Vagina (tissue), 2 donors: ENCODE data around the gene TMTC2. TPM values are rescaled to one million over a fixed set of nuclear protein-coding genes. Genes with fewer than 3 reads are reported as not detected.

Source experiments
- DNase-seq, 2 donors: peaks; one replicate each; pipeline ENCODE4 v3.0.0-alpha.2; 2017; ENCODE audit errors: extremely low spot score in 2 of 2
- H3K27ac ChIP-seq: fragments of 200-600 bp; sonication (generic); one replicate; pipeline ENCODE4 v1.5.1; 2019
- H3K27me3 ChIP-seq: fragments of 200-600 bp; sonication (generic); one replicate; pipeline ENCODE4 v1.5.1; 2019
- H3K36me3 ChIP-seq, 2 donors: fragments of 200-600 bp; sonication (generic); one replicate each; pipeline ENCODE4 v1.5.1; 2017 to 2019
- H3K4me1 ChIP-seq: fragments of 200-600 bp; sonication (generic); one replicate; pipeline ENCODE4 v1.5.1; 2019
- H3K4me3 ChIP-seq, 2 donors: fragments of 200-600 bp; sonication (generic); 1 replicate in 1 of 2; 2 replicates in 1 of 2; pipeline ENCODE4 v1.5.1; 2016 to 2019
- H3K9me3 ChIP-seq: fragments of 200-600 bp; sonication (generic); one replicate; pipeline ENCODE4 v1.5.1; 2019
- POLR2A ChIP-seq, 2 donors: fragments of 450-650 bp; IDR thresholded peaks; one replicate each; pipeline ENCODE4 v1.6.1; 2017; ENCODE audit warnings: antibody characterized with exemption in 2 of 2, mild to moderate bottlenecking in 2 of 2, moderate library complexity in 2 of 2
- POLR2AphosphoS5 ChIP-seq, 2 donors: sonication (generic); formaldehyde crosslinking; IDR thresholded peaks; one replicate each; pipeline ENCODE4 v1.9.0; 2017; ENCODE audit warnings: antibody characterized with exemption in 2 of 2, mild to moderate bottlenecking in 2 of 2, low read depth in 1 of 2; ENCODE audit not compliant: insufficient read depth in 1 of 2
- intact Hi-C: fragments of 100-400 bp; cut with DNase I; formaldehyde crosslinking; loops from one replicate; pipeline ENCODE4 v1.15.1; 2023
- total RNA-seq: library from RNA; depleted of rRNA; stranded (reverse); fragments of >200 nt; gene quantifications from one replicate; pipeline ENCODE4 v1.2.3, GENCODE V29; 2016
- TF ChIP-seq, protein P1 (sequence below), 3 experiments: fragments of 450-650 bp in 2 of 3; fragments of 200-600 bp in 1 of 3; sonication (generic) in 1 of 3; IDR thresholded peaks; one replicate each; pipeline ENCODE4 v1.5.1; 2017 to 2019; ENCODE audit warnings: antibody characterized with exemption in 3 of 3, mild to moderate bottlenecking in 2 of 3, moderate library complexity in 2 of 3

Gene TMTC2
- total RNA-seq, 1 donor from 2014 or later, result 15.5 TPM

DNA sequence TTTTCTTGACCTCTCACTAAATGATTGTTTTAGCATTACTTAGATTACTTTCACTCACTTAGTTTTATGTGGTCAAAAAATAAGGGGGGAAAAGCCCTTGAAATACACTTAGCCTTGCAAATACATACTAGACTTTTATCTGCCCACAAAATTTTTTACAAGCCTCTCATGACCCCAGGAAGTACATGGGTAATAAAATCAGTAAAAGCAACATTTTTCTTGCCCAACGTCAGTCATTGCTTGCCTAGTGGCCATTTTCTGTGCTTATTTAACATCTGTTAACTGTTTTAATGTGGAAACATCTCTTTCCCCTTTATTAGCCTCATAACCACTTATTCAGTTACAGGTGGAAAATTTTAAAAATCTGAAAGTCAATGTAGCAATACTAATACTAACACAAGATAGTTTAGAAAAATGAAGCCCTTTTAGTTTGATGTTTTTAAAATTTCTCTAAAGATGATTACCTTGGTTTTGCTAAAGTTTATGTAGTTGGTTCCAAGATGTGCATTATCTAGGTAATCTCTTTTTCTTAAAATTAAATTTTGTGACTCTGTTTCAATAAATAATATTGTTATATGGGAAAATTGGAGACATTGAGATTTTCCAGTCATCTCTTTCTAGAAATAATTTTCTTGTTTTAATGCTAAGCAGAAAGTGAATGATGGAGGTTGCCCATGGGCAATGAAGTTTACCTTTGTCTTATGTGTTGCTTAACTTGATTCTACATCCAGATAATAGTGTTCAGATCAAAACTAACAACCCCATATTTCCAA lies 175.5 kb downstream of the TMTC2 start:
- no peak overlapping the region for H3K4me3 ChIP-seq
- no peak for DNase-seq
- intact Hi-C loops, result no loop called here
- no peak overlapping the region for H3K27ac ChIP-seq
- peaks cover 6% of the 10 kb centered on the region for H3K4me1 ChIP-seq
- H3K9me3 ChIP-seq, result no peaks in the 10 kb centered on the region
- no peaks in the 10 kb centered on the region for H3K27me3 ChIP-seq
- TF ChIP-seq POLR2A (IDR thresholded peaks at IDR 0.05) (no peak), POLR2AphosphoS5 (IDR thresholded peaks at IDR 0.05; ENCODE audit: insufficient read depth in 1 of 2, low read depth in 1 of 2) (no peak)
- TF ChIP-seq, protein P1, sequence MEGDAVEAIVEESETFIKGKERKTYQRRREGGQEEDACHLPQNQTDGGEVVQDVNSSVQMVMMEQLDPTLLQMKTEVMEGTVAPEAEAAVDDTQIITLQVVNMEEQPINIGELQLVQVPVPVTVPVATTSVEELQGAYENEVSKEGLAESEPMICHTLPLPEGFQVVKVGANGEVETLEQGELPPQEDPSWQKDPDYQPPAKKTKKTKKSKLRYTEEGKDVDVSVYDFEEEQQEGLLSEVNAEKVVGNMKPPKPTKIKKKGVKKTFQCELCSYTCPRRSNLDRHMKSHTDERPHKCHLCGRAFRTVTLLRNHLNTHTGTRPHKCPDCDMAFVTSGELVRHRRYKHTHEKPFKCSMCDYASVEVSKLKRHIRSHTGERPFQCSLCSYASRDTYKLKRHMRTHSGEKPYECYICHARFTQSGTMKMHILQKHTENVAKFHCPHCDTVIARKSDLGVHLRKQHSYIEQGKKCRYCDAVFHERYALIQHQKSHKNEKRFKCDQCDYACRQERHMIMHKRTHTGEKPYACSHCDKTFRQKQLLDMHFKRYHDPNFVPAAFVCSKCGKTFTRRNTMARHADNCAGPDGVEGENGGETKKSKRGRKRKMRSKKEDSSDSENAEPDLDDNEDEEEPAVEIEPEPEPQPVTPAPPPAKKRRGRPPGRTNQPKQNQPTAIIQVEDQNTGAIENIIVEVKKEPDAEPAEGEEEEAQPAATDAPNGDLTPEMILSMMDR (IDR thresholded peaks at IDR 0.05), result no peak
- H3K36me3 ChIP-seq, result peaks cover 0 to 1% of the 10 kb centered on the region in 2 donors

DNA sequence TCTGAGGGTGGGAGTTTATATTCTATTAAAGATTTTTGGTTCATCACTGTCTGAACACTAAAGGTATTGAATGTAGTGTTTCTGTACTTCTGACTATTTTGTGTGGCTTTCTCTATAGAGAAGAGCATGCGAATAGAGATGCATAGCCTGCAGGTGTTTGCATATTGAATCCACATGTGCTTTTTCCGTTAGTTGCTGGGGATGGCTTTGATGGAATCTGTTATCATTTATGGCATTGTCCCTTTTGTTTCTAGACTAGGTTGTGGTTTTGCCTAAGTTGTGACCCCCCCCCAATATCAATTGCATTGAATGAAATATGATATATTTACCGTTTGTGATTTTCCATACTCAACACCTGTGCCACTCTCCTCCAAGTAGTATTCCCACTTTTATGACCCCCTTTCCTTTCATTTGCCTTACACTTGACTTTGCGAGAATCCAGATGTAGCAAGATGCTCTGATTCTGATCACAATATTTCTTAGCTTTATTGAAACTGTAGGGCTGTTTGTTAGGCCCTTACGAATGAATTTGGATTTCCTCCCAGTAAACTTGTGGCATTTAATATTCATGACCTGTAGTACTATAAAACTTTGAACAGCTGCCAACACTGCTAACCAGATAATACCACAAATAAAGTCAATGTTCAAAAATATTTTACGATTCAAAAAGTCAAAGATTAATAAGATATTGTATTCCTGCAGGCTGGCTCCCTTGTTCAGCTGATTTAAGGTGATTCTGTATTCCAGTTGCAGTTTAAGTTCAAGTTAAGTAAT lies 176.4 kb downstream of the TMTC2 start:
- intact Hi-C loops, result no loop called here
- H3K27me3 ChIP-seq, result no peaks in the 10 kb centered on the region

DNA sequence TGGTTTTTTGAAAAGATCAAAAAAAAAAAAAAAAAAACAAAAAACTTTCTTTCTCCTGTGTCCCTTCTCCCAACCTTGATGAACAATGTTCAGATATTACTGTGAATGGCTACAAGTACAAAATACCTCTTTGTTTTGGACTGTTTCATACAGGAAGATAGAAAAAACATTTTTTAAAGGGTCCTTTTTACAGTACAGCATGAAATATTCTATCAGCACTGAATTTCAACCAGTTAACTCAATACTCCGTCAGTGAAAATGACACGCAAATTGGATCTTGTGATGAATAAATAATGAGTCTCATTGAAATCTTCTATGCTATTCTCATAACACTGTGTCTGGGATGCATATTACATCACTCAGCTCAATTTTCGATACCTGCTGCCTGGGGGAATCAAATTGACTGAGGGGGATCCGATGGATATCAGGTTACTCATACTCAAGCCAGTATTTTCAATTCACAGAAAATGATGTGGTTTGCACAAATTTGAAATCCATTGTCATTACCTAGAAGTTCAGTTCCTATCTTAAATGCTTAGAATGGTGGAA lies 179.6 kb downstream of the TMTC2 start:
- no peak for DNase-seq
- intact Hi-C loops, result no loop called here
- no peak for TF ChIP-seq POLR2AphosphoS5 (IDR thresholded peaks at IDR 0.05; ENCODE audit: insufficient read depth in 1 of 2, low read depth in 1 of 2)
- TF ChIP-seq POLR2A (IDR thresholded peaks at IDR 0.05), result no peak
- H3K27me3 ChIP-seq, result no peaks in the 10 kb centered on the region
- H3K27ac ChIP-seq, result no peak overlapping the region
- H3K36me3 ChIP-seq, result no peaks in the 10 kb centered on the region
- peaks cover 17% of the 10 kb centered on the region for H3K4me1 ChIP-seq
- H3K9me3 ChIP-seq, result no peaks in the 10 kb centered on the region
- H3K4me3 ChIP-seq, result no peak overlapping the region

More for the DNA sequence above, 176.4 kb downstream of the TMTC2 start:
- Histone ChIP-seq H3K4me1 (peaks cover 10% of the 10 kb centered on the region), H3K27ac (no peak overlapping the region), H3K4me3 (no peak overlapping the region), H3K9me3 (no peaks in the 10 kb centered on the region), H3K36me3 (no peaks in the 10 kb centered on the region)
- TF ChIP-seq POLR2AphosphoS5 (IDR thresholded peaks at IDR 0.05; ENCODE audit: insufficient read depth in 1 of 2, low read depth in 1 of 2) (no peak), POLR2A (IDR thresholded peaks at IDR 0.05) (no peak)
- TF ChIP-seq, protein P1 (IDR thresholded peaks at IDR 0.05), result no peak
- DNase-seq, result no peak

DNA sequence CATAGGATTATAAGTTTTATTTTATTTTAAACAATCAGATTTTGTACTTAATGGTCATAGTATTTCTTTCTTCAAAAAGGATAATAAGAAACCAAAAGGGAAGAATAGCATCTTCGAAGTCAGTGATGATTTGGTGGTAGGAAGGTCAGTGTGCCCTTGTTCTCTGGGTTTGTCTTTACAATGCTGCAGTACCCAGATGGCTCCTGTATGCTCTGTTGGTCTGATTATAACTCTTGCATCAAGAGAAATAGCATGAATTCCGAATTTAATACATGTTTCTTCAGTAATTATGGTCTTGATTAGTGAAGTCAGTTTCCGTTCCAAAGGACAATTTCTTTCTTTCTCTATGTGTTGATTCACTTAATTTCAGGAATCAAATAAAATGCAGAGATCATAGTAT lies 180.2 kb downstream of the TMTC2 start:
- no peaks in the 10 kb centered on the region for H3K27me3 ChIP-seq
- TF ChIP-seq, protein P1 (IDR thresholded peaks at IDR 0.05), result no peak
- no peak for TF ChIP-seq POLR2A (IDR thresholded peaks at IDR 0.05)
- no peak for TF ChIP-seq POLR2AphosphoS5 (IDR thresholded peaks at IDR 0.05; ENCODE audit: insufficient read depth in 1 of 2, low read depth in 1 of 2)
- no peak overlapping the region for H3K27ac ChIP-seq
- H3K4me1 ChIP-seq, result peaks cover 17% of the 10 kb centered on the region
- intact Hi-C loops, result no loop called here
- no peak for DNase-seq
- H3K36me3 ChIP-seq, result no peaks in the 10 kb centered on the region
- no peak overlapping the region for H3K4me3 ChIP-seq
- H3K9me3 ChIP-seq, result no peaks in the 10 kb centered on the region

DNA sequence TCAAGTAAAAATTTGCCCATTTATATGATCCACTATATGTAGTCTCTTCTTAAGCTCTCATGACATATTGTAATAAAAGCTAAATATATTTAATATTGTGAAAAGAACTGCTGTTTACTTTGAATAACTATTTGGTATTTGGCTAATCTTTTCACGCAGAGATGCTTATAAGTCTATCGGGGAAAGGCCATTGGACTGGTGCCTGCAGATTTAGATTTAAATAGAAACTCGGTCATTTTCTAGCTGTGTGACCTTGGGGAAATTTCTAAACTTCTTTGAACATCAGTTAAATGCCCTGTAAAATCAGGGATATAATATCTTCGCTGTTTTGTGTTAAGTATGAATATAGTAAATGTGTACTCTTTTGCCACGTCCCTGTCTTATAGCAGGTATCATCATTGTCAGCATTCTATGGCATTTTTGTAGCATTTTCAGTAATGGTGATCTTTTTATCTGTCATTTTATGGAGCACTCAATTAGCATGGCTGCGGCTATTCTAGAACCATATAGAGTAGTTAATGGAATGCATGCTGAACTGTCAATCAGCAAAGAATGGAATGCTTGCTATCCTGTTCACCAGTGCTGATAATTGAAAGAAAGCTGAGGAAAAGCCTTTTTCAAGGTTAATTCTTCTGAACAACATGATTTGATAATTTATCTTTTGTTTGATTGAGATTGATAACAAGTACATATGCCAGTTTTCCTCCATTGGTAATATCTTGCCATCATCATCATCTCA lies 181.2 kb downstream of the TMTC2 start:
- no peaks in the 10 kb centered on the region for H3K36me3 ChIP-seq
- intact Hi-C loops, result no loop called here
- no peak for DNase-seq
- H3K27me3 ChIP-seq, result no peaks in the 10 kb centered on the region
- H3K27ac ChIP-seq, result no peak overlapping the region
- no peaks in the 10 kb centered on the region for H3K9me3 ChIP-seq
- peaks cover 16% of the 10 kb centered on the region for H3K4me1 ChIP-seq
- no peak overlapping the region for H3K4me3 ChIP-seq
- TF ChIP-seq POLR2A (IDR thresholded peaks at IDR 0.05), result no peak
- TF ChIP-seq, protein P1 (IDR thresholded peaks at IDR 0.05), result no peak
- no peak for TF ChIP-seq POLR2AphosphoS5 (IDR thresholded peaks at IDR 0.05; ENCODE audit: insufficient read depth in 1 of 2, low read depth in 1 of 2)
